ENCODE data around the gene WDR33. TPM values are rescaled to one million over a fixed set of nuclear protein-coding genes. Genes with fewer than 3 reads are reported as not detected.
A peak's percentile ranks its signal among the peaks of the same experiment; 100 is the strongest.

The WDR33 gene
- total RNA-seq = 10 to 100 TPM; 43.3 to 57.1 (median 43.4) TPM
- long read RNA-seq, donor 1, full-length matches to known transcripts = 13 of 47 reads
- long read RNA-seq, donor 1, partial matches to known transcripts = 20 of 47 reads
- long read RNA-seq, donor 1, other reads (novel, unspliced or antisense) = 14 of 47 reads
- long read RNA-seq, donor 2, transcript WDR33-204 (6 exons, 3,104 nt) = major isoform, 13 of 34 reads
- long read RNA-seq, donor 2, partial matches to known transcripts = 13 of 34 reads
- long read RNA-seq, donor 2, other reads (novel, unspliced or antisense) = 8 of 34 reads

DNA sequence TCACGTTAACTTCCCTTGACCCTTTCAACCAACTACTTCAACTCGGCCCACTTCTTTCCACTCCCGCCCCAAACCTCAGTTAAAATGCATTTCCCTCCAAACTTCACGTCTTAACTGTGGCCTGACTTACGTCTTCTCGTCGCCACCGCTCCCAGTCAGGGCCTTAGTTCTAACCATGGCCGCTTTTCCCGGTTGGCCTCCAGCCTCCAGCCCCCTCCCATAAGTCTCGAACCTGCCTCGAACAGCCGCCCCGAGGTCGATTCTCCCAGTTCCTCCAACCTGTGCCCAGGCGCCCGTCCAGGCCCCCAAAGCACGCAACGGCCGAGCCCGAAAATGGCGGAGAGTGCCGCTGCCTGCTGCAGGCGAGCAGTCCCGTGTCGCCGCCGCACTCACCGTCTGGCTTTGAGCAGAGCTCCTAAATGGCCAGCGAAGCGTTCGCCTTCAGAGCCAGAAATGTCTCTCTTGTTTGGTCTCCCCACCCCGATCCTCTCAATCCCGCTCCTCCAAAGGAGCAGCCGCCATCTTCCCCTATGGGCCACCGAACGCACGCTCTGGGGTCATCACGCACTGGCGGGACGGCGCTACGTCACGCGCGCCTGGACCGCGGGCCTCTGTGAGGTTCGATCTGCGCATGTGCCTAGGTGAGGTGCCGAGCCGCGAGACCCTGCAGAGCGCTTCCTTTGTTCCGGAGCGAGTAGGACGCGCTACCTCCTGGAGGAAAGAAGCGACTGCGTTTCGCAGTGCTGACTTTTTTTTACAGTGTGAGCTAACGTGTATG is at the start of gene WDR33:
TSS of gene WDR33 (minus strand) at position 553 of the 778 bp plus-strand sequence. CDS start 40,190 bp downstream, outside the sequence.
- Histone ChIP-seq H3K9me3 (no peaks in the 10 kb centered on the region), H3K4me1 (ENCODE audit: low read depth) (peaks cover 21% of the 10 kb centered on the region), H3K4me3 (peak within 1 kb of the TSS; percentile 93), H3K36me3 (ENCODE audit: low read depth) (no peaks in the 10 kb centered on the region)
- TF ChIP-seq, protein P1, sequence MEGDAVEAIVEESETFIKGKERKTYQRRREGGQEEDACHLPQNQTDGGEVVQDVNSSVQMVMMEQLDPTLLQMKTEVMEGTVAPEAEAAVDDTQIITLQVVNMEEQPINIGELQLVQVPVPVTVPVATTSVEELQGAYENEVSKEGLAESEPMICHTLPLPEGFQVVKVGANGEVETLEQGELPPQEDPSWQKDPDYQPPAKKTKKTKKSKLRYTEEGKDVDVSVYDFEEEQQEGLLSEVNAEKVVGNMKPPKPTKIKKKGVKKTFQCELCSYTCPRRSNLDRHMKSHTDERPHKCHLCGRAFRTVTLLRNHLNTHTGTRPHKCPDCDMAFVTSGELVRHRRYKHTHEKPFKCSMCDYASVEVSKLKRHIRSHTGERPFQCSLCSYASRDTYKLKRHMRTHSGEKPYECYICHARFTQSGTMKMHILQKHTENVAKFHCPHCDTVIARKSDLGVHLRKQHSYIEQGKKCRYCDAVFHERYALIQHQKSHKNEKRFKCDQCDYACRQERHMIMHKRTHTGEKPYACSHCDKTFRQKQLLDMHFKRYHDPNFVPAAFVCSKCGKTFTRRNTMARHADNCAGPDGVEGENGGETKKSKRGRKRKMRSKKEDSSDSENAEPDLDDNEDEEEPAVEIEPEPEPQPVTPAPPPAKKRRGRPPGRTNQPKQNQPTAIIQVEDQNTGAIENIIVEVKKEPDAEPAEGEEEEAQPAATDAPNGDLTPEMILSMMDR (IDR thresholded peaks at IDR 0.05) = no peak
- peak; percentile 94 to 96 (median 95) for DNase-seq
- intact Hi-C loops (cut with DNase I, micrococcal nuclease) = no loop called here
- ATAC-seq = peak; percentile 99

- ATAC-seq = no peak
- peaks cover 6% of the 10 kb centered on the region for H3K4me1 ChIP-seq (ENCODE audit: low read depth)
- H3K4me3 ChIP-seq = no peak overlapping the region
- H3K9me3 ChIP-seq = no peaks in the 10 kb centered on the region
- intact Hi-C loops (cut with DNase I, micrococcal nuclease) = no loop called here
- no peak for DNase-seq
- no peaks in the 10 kb centered on the region for H3K36me3 ChIP-seq (ENCODE audit: low read depth)
- TF ChIP-seq, protein P1 (IDR thresholded peaks at IDR 0.05) = no peak
Measured at GRCh38 chr2:127860130-127860529, 49.2 kb upstream of the WDR33 start.

GRCh38 chr2:127859712-127860085 is 48.7 kb upstream of the WDR33 start:
- peak; percentile 83 to 86 (median 86) for DNase-seq
- Histone ChIP-seq H3K4me1 (ENCODE audit: low read depth) (peaks cover 6% of the 10 kb centered on the region), H3K36me3 (ENCODE audit: low read depth) (no peaks in the 10 kb centered on the region), H3K4me3 (no peak overlapping the region), H3K9me3 (no peaks in the 10 kb centered on the region)
- ATAC-seq = peak; percentile 56
- intact Hi-C loops (cut with DNase I, micrococcal nuclease) = no loop called here
- TF ChIP-seq, protein P1 (IDR thresholded peaks at IDR 0.05) = no peak

DNA sequence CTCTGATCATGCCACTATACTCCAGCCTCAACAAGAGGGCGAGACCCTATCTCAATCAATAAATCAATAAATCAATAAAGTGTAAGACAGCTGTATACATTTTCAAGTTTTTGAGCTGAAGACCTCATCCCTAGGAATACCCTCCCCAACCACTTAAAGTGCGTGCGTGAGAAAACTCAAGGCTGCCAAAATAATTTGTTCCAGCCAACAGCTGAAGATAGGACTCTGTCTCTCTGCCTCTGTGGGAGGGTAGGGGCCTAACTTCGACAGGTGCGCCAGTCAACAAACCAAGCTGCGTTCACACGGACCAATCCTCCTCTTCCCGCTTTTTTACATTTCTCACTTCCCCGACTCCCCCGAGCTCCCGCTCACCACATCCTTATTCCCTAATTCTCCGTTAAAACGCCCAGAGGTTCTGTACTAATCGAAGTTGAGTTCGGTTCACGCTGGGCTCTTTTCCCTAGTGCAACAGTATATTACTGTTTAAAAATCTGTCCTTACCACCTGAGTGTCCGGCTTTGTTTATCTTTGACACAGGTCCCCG is 46.4 kb upstream of the WDR33 start:
- intact Hi-C loops (cut with DNase I, micrococcal nuclease) = no loop called here
- Histone ChIP-seq H3K4me3 (peak overlapping the region; percentile 88), H3K36me3 (ENCODE audit: low read depth) (no peaks in the 10 kb centered on the region), H3K4me1 (ENCODE audit: low read depth) (peaks cover 6% of the 10 kb centered on the region), H3K9me3 (no peaks in the 10 kb centered on the region)
- TF ChIP-seq, protein P1 (IDR thresholded peaks at IDR 0.05) = no peak
- ATAC-seq (peak; percentile 32), DNase-seq (no peak)

- intact Hi-C loops (cut with DNase I, micrococcal nuclease) = no loop called here
- DNase-seq (no peak), ATAC-seq (no peak)
- TF ChIP-seq, protein P1 (IDR thresholded peaks at IDR 0.05) = no peak
- Histone ChIP-seq H3K36me3 (ENCODE audit: low read depth) (no peaks in the 10 kb centered on the region), H3K4me1 (ENCODE audit: low read depth) (peaks cover 3% of the 10 kb centered on the region), H3K9me3 (no peaks in the 10 kb centered on the region), H3K4me3 (no peak overlapping the region)
Measured at GRCh38 chr2:127853671-127854070, 42.7 kb upstream of the WDR33 start.
